ENCODE results near the gene PTPRC.

- TF ChIP-seq, protein P1, sequence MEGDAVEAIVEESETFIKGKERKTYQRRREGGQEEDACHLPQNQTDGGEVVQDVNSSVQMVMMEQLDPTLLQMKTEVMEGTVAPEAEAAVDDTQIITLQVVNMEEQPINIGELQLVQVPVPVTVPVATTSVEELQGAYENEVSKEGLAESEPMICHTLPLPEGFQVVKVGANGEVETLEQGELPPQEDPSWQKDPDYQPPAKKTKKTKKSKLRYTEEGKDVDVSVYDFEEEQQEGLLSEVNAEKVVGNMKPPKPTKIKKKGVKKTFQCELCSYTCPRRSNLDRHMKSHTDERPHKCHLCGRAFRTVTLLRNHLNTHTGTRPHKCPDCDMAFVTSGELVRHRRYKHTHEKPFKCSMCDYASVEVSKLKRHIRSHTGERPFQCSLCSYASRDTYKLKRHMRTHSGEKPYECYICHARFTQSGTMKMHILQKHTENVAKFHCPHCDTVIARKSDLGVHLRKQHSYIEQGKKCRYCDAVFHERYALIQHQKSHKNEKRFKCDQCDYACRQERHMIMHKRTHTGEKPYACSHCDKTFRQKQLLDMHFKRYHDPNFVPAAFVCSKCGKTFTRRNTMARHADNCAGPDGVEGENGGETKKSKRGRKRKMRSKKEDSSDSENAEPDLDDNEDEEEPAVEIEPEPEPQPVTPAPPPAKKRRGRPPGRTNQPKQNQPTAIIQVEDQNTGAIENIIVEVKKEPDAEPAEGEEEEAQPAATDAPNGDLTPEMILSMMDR (IDR thresholded peaks at IDR 0.05) = no peak
- no peak for TF ChIP-seq POLR2A (IDR thresholded peaks at IDR 0.05)
Measured at GRCh38 chr1:198595765-198596164, 43.1 kb upstream of the PTPRC start.
